HG03469 (cell line): Measurements from ENCODE around the gene TMPRSS2.

Experiments
- ATAC-seq: cut with Tn5 transposase; IDR thresholded peaks from one replicate; pipeline ENCODE4 v1.9.1; 2021; ENCODE audit warnings: mild to moderate bottlenecking, moderate library complexity, moderate number of reproducible peaks; ENCODE audit not compliant: unreplicated experiment

TMPRSS2 gene

DNA sequence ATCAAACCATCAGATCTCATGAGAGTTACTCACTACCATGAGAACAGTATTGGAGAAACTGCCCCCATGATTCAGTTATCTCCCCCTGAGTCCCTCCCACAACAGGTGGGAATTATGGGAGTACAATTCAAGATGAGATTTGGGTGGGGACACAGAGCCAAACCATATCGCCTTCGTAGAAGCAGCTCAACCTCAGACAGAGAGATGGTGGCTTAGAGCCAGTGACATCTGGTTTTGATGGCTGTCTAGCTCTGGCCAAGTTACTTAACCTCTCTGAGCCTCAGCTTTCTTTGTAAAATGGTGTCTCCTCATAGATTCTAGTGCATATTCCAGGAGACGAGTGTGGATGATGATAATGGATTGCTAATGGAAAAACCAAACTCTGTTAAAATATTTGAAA is 54.8 kb downstream of the TMPRSS2 start:
- no peak for ATAC-seq

DNA sequence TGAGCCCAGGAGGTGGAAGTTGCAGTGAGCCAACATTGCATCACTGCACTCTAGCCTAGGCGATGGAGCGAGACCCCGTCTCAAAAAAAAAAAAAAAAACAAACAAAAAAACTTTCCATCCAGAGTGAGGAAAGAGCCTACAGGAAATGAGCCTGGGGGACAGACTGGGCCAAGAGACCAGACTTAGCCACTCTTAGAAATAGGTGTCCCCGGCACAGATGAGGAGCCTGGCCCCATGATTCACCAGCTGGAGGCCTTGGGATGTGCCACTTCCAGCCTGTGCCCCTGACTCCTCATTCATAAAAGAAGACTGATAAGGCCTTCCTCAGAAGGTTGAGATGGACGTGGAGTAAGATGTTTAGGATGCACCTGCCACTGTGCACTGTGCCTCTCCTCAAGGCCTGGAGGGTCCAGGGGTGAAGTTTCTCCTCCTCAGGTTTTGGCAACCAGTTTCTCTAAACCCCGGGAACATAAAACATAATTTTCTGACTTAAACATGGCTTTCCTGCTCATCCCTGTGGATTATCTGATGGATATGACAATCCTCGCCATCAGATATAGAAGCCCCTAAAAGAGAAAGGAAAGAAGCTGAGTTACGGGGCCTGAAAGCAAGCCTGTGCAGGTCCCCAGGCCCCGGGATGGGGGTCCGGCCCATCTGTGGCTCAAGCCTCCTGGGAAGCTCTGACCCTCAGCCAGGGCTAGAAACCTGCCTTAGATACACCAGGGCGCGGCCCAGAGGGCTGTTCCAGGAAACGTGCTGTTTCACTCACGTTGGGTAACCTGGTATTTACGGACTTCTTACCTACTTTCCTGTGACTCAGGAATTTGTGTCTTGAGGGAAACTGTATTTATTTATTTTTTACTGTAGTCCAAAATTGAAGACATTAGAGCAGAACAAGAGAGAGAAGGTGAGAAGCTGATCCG is 55.9 kb downstream of the TMPRSS2 start:
- no peak for ATAC-seq

DNA sequence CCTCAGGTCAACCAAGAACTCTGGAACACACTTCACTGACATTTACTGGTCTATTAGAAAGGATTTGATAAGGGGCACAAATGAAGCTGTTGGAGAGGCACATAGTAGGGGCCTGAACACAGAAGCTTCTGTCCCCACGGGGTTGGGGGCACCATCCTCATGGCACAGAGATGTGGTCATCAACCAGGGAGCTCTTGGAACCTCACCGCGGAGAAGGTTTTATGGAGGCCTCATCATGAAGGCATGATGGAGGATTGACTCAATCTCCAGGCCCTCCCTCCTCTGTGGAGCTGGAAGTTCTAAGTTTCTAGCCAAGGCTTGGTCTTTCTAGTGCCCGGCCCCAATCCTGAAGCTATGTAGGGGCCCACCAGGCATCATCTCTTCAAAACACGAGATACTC is 58.3 kb downstream of the TMPRSS2 start:
- no peak for ATAC-seq

DNA sequence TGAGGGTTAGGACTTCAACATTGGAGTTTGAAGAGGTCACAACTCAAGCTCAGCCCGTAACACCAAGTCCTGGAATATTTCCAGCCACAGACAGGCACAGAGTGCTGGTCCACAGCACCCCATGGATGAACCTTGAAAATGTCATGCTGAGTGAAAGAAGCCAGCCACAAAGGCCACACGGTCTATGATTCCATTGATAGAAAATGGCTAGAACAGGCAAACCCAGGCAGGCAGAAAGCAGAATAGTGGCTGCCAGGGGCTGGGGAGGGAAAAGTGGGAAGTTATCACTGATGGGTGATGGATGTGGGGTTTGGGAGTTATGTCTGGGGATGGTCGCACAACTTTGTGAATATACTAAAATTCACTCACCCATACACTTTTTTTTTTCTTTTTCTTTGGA is 60.6 kb downstream of the TMPRSS2 start:
- ATAC-seq = no peak

DNA sequence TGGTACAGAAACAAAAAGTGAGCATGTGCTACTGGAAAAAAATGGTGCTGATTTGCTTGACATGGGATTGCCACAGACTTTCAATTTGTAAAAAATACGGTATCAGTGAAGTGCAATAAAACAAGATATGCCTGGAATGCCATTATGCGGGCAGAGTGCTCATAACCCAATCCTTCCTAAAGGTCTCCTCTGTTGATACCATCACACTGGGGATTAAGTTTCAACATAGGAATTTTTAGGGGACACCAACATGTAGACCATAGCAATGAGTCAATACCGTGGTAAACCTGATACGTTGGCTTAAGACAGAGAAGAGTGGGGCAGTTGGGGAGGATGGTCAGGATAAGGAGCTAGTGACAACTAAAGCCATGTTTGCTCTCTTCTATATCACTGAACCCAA is 61.4 kb downstream of the TMPRSS2 start:
- no peak for ATAC-seq

DNA sequence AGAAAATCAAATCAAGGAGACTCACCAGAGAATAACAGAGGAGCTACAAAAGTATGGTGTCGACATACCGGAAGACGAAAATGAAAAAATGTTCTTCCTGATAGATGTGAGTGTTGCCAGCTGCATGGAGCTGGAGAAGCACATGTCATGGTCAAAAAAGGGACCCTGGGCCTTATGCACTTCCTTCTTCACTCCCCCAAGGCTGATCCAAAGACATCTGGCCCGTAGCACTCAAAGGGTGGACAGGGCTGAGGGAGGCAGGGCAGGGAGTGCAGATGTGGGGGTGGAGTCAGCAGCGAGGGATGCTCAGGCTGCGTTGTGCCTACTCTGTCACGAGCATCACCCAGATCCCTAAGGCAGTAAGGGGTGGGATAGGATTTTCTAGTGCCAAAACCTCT is 62.5 kb downstream of the TMPRSS2 start:
- ATAC-seq = no peak

DNA sequence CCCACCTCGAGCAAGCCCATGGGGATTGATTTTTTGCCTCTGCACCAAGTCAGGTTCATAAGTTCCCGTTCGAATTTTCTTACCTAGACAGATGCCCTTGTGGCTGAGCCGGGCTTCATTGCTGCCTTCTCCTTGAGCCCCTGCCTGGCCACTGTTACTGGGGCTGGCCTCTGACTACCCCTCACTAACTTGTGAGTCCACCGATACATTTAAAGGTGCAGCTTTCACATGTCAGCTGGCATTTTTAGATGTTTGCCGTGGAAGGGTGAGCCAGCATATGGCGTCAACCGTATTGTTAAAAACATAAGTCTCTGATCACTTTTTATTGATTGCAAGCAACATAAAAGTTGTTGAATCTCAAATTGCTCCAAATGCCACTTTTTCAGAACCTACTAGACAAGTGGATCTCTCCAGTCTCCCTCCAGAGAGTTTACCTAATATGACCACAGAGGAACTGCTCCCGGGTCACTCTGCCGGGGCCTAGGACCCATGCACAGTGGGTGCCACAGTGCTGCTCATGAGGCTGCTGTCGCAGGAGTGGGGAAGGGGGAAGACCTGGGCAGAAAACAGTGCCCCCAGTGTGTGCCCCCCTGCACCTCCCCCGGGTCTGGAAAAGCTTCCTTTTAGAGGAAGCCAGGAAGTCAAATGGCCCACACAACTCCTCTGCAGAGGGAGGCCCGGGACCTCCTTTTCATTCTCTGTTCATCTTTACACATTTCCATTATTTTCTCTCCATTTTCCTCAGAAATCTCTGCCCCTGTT is 63.1 kb downstream of the TMPRSS2 start:
- no peak for ATAC-seq

DNA sequence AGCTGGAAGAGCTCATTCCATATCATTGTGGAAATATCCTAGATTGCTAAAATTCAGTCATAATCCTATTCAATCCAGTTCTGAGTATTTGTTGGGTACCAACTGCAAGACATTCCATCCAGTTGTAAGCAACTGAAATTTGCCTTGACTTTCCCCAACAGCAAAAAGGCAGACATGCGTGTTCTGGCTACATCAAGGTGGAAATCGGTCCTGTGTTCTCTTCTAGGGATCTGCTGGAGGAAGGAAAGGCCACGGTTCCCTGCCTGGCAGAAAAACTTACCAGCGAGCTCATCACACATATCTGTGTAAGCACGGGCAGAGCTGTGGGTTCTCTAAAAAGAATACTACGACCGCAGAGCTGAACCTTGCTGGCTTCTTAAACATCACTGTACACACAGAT is 64.4 kb downstream of the TMPRSS2 start:
- ATAC-seq = no peak

DNA sequence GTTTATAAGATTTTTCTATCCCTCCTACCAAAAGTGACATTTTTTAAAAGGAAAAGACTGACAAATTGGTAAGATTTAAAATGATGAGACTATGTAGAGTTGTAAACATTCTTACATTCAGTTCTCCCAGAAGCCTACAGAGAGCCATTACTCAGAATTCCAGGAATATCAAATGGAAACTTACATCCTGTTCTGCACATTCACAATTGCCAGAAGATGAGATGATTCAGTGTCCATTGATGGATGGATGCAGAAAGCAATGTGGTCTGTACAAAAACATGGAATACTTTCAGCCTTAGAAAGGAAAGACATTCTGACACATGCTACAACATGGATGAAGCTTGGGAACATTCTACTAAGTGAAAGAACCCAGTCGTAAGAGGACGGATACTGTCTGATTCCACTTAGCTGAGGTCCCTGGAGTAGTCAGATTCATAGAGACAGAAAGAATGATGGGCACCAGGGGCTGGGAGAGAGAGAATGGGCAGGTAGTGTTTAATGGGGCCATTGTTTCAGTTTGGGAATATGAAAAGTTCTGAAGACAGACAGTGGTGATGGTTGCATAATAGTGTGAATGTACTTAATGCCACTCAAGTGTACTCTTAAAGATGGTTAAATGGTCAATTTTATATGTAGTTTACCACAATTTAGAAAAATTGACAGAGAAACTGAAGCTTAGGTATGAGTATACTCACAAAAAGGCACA is 65.3 kb downstream of the TMPRSS2 start:
- ATAC-seq = no peak

DNA sequence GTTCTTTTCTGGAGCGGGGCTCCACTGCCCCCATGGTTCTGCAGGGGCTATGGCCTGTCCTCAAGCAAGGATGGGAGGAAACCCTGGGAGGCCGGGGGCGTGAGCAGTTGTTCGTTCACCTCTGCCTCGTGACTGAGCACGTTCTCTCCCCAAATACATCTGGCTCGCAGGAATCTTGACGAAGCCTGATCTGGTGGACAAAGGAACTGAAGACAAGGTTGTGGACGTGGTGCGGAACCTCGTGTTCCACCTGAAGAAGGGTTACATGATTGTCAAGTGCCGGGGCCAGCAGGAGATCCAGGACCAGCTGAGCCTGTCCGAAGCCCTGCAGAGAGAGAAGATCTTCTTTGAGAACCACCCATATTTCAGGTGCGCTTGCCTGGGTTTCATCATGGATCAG is 66.4 kb downstream of the TMPRSS2 start:
- no peak for ATAC-seq

DNA sequence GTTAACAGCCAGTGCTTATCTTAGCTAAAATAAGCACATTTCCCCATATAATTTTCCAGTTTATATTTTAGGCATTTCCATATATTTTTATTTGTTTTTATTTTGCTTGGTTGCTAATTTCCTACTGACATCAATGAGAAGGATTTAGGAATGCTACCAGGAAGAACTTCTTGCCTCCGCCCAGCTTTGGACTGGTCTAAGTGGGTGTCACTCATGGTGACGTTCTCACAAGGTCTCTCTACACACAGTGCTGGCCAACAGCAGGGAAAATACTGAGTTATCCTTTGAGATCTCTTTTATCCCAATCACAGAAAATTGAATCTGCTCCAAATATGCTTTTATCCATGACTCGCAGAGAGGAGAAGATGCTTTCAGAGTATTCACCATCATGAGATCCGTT is 68.7 kb downstream of the TMPRSS2 start:
- no peak for ATAC-seq

DNA sequence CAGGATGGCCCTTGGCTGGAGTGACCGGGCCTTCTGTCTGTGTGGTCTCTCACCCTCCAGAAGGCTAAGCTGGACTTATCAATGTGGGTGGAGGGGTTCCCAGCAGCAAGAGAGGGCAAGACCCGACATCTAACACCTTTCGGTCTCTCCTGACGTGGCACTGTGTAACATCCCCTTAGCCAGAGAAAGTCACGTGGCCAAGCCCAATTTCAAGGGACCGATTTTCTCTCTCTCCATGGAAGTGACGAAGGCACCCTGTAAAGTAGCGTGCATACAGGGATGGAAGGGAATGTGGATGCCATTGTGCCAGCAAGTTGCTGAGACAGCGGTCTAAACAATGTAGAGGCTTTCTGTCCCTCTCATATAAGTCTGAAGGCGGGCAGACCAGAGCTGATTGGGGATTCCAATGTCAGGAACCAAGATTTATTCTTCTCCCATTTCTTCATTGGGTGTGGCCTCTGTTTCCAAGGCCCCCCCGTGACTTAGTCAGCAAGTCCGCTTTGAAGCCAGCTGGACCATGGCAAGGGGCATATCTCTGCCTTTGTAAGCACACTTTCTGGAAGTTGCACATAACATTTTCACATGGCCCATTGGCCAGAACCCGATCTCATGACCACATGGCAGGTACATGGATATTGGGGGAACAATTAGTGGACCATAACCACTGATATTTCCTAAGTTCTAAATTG is 69.4 kb downstream of the TMPRSS2 start:
- no peak for ATAC-seq

DNA sequence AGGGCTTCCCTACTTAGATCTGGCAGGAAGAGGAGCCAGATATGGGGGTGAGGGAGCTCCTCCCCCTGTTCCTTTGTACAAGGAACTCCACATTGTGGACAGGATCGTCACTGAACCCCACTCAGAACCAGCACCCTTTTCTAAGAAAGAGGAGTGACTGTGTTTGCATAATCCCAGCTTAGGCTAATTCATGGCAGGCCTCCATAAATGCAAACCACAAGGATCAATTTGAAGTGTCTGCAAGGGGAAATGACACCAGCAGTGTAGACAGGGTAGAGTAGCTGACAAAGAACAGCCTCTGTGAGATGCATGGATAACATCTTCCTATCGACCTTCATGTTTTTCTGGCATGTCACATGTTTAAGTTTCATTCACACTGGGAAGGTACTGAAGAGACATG is 70.2 kb downstream of the TMPRSS2 start:
- no peak for ATAC-seq

DNA sequence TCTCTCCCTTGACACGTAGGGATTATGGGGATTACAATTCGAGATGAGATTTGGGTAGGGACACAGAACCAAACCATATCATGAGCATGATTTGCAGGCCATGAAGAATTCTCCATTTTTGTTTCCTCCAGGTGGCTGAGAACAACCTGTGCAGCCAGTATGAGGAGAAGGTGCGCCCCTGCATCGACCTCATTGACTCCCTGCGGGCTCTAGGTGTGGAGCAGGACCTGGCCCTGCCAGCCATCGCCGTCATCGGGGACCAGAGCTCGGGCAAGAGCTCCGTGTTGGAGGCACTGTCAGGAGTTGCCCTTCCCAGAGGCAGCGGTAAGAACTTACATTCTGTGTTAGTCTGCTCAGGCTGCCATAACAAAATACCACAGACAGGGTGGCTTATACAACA is 72.3 kb downstream of the TMPRSS2 start:
- no peak for ATAC-seq

DNA sequence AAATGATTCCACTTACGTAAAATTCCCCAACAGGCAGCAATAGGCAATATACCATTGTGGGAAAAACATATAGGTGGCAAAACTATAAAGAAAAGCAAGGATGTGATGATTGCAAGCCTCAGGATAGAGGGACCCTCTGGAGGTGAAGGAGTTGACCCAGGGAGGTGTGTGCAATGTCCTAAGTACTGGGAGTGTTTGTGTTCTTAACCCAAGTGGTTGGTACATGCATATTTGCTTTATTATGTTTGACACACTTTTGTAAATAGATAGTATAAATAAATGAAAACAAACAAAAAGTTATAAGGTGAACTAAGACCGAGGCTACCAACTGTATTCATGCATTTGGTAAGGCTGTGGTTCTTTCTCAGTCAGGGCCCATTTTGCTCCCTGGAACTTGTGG is 74.4 kb downstream of the TMPRSS2 start:
- no peak for ATAC-seq

DNA sequence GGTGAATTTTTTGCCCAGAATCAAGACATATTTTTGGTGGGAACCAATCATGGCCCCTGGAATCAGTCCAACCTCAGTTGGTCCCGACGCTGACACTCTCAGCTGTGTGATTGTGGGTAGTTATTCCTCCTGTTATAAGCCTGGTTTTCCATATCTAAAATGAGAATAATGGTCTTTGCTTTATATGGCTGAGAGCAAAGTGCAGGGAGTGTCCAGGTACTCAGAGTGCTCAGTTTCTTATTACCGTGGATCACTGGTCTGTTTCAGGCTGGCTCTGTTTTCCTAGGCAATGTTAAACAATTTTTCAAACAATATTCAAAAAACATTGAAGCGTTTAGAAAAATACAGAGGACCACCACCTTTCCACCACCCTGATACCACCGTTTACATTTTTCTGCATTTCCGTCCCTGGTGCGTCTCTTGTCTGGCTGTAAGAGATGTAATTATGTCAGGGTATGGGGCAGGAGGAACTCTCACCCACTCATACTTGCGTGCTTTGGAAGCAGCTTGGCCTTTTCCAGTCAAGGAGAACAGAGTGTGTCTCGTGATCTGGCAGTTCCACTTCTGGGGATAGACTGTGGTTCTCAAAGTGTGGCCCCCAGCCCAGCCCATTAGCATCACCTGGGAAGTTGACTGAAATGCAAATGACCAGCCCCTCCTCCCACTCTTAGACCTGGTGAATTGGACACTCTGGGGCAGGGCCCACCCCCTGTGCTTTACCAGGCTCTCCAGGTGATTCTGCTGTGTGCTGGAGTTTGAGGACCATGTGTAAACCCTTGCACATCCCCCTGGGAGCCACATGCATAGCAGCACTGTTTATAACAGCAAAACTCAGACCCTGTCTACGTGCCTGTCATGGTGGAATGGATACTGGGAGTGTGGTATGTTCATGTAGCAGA is 75.1 kb downstream of the TMPRSS2 start:
- ATAC-seq = no peak

DNA sequence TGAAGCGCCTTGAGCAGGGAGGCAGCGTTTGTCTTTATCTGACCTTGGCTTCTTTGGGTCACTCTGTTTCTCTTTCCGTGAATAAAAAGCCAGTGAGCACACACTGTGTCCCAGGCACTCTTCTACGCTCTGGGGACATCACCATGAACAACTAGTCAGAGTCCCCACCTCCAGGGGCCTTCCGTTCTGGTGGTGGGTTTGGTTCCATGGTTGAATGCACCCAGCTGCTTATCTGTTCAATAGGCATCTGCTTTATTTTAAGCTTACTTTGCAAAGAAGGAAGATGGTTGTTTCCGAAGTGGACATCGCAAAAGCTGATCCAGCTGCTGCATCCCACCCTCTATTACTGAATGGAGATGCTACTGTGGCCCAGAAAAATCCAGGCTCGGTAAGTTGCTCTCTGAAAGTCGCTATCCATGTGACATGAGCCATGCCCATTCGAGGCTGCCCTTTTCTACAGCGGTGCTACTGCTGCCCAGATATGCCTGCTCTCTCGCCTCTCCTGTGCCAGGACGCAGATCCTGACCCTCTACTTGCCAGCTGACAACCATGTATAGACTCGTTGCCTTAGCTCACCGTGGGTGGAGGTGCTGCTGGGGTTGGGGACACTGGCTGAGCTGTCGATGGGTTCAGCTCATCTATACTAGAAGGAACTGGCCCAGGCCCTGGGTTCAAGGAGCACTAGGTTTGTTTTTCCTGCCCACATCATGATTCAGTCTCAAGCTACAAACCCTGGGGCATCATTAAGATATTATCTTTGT is 76.0 kb downstream of the TMPRSS2 start:
- ATAC-seq = peak; percentile 67

DNA sequence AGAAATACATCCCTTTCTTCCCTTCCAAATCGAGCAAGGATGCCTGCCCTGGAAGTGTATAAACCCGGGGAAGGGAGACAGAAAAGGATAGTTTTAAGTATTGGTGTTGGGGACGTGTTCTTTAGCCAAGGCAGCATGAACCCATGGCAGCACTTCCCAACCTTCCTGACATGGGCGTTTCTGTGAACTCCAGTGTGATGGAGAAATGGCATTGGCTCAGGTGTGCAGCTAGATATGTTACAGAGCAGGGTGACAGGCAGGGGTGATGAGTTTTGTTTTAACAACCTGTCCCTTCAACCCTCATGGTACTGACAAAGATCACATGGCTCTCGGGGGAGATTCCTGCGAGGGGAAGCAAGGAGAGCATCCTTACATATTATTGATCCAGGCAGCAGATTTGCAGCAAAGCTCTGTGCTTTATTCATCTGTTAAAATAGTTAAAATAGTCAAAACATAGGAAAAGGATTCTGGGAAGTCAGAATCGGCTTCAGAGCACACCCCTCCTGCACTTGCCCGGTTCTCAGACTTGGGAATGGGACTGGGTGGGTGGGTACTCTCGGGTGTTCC is 78.0 kb downstream of the TMPRSS2 start:
- no peak for ATAC-seq

DNA sequence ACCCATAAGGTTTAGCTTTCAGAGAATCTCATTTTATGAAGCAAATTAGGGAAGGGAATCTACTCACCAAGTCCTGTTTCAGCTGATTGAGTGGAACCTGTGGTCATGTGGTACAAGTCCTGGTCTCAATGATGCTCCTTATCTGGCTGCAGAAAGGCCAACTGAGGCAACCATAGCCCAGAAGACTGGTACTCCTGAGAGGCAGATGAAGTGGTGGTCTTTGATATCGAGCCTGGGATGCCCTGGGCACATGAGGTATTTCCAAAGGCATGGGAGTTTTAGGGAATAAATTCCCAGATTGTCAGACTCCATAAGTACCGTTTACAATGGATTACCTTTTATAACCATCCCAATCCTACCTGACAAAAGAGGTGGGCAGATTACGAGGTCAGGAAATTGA is 78.7 kb downstream of the TMPRSS2 start:
- ATAC-seq = no peak
